ENCODE measurements around the gene CACNA2D1.

The CACNA2D1 gene

GRCh38 chr7:82443547-82444219, at the start of gene CACNA2D1:
TSS of gene CACNA2D1 (minus strand) at chr7:82443777.
- no peak for DNase-seq (ENCODE audit: low read depth in 2 of 2)

- DNase-seq (ENCODE audit: low read depth in 2 of 2), result no peak
Measured at GRCh38 chr7:82481499-82482097, 38.0 kb upstream of the CACNA2D1 start.

- no peak for DNase-seq (ENCODE audit: low read depth in 2 of 2)
Measured at GRCh38 chr7:82477733-82478515, 34.3 kb upstream of the CACNA2D1 start.

GRCh38 chr7:82472966-82473365, 29.4 kb upstream of the CACNA2D1 start:
- DNase-seq (ENCODE audit: low read depth in 2 of 2), result no peak

- DNase-seq (ENCODE audit: low read depth in 2 of 2), result no peak
Measured at GRCh38 chr7:82471351-82472020, 27.9 kb upstream of the CACNA2D1 start.

DNA sequence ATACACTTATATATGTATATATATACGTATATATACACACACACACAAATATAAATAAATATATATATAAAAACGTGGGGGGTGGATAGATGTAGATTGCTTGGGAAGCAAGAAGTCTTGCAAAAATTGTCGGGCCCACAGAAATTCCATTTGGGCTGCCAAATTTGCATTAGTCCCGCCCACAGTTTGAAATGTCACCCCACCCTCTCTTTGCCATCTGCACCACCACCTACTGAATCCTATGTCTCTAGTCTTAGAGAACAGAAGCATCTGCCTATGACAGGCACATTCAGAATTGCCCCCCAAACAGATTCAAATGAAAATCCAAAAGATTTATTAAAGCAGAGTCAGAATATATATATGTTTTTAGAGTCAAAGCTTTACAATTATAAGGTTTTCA, 25.6 kb upstream of the CACNA2D1 start:
- DNase-seq (ENCODE audit: low read depth in 2 of 2), result no peak

GRCh38 chr7:82468435-82468834, 24.9 kb upstream of the CACNA2D1 start:
- DNase-seq (ENCODE audit: low read depth in 2 of 2), result no peak

- DNase-seq (ENCODE audit: low read depth in 2 of 2), result no peak
Measured at GRCh38 chr7:82467020-82467419, 23.4 kb upstream of the CACNA2D1 start.

- no peak for DNase-seq (ENCODE audit: low read depth in 2 of 2)
Measured at GRCh38 chr7:82464372-82464771, 20.8 kb upstream of the CACNA2D1 start.

- DNase-seq (ENCODE audit: low read depth in 2 of 2), result no peak
Measured at GRCh38 chr7:82455295-82455694, 11.7 kb upstream of the CACNA2D1 start.

DNA sequence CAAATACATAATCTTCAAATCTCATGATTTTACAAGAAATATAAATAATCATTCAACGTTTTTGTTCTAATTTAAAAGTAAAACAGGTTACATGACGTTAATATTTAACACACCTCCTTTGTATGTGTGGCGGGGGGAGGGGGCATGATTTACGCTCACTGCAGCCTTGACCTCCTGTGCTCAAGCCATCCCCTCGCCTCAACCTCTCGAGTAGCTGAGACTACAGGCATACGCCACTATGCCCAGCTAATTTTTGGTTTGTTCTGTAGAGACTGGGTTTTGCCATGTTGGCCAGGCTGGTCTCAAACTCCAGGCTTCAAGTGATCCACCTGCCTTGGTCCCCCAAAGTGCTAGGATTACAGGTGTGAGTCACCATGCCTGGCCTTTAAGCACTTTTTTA, 7.2 kb upstream of the CACNA2D1 start:
- DNase-seq (ENCODE audit: low read depth in 2 of 2), result no peak

DNA sequence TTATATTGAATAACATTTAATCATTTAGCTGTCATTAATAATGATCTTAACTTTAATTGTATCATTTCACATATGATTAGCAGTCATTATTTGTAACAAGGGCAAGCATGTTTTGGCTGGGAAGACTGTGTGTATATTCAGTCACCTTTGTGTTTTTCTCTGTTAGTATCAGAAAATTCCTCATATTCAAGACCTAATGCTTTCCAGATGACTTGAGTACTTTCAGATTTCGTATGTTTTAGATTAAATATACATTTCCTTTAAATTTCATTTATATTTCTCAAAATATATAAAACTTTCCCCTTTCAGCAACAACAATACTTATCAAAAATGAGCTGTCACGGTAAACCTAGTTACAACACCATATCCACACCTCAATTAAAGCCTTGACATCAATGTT, 6.3 kb upstream of the CACNA2D1 start:
- no peak for DNase-seq (ENCODE audit: low read depth in 2 of 2)

DNA sequence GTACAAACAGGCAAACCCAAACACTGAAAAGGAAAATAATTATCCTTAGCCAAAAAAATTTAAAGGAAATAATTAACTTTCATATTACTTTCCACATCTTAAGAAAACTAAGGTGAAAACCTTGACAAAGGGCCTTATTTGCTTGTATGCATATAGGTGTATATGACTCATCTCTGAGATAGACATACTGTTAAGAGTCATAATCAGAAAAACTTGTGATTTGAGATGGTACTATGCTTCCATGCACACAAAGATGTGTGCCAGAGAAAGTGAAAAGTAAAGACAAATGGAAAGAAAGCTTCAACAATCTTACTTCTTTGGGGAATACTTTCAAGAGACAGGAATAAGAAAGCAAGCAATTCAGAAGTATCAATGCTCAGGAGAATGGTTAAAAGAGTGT, 3.3 kb upstream of the CACNA2D1 start:
- no peak for DNase-seq (ENCODE audit: low read depth in 2 of 2)

- no peak for DNase-seq (ENCODE audit: low read depth in 2 of 2)
Measured at GRCh38 chr7:82445271-82445670, 1.7 kb upstream of the CACNA2D1 start.

DNA sequence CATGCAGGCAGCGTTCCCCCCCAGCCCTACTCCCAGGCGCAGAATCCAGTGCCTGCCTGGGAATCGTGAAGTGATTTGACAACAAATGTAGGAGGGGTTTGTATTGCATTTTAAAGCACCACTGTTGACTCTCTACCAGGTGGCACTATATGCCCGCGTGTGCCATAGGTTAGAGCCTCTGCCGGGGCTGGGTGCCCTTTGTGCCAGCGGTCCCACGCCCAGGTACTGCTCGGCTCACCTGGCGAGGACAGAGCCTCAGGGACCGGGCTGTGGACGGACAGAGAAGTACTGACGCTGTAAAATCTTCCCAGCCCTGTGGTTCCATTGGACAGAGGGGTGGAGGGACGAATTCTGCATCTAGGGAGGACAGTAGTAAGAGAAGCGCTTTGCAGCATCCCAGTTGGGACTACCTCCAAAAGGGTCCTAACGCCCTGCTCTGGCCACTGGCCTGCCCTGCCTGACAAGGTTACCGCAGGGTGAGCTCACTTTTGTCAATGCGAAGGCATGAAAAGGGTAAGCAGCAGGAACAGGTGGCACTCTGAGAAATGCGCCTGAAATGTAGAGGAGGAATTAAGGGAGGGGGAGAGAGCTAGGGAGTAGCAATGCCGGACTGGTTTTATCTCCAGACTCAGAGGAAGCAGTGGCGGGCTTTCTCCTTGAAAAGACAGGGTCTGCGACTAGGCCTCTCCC, 788 bp upstream of the CACNA2D1 start:
- no peak for DNase-seq (ENCODE audit: low read depth in 2 of 2)

GRCh38 chr7:82443036-82443546, 486 bp downstream of the CACNA2D1 start:
- no peak for DNase-seq (ENCODE audit: low read depth in 2 of 2)

GRCh38 chr7:82442492-82443035, 1.0 kb downstream of the CACNA2D1 start:
- DNase-seq (ENCODE audit: low read depth in 2 of 2), result no peak

DNA sequence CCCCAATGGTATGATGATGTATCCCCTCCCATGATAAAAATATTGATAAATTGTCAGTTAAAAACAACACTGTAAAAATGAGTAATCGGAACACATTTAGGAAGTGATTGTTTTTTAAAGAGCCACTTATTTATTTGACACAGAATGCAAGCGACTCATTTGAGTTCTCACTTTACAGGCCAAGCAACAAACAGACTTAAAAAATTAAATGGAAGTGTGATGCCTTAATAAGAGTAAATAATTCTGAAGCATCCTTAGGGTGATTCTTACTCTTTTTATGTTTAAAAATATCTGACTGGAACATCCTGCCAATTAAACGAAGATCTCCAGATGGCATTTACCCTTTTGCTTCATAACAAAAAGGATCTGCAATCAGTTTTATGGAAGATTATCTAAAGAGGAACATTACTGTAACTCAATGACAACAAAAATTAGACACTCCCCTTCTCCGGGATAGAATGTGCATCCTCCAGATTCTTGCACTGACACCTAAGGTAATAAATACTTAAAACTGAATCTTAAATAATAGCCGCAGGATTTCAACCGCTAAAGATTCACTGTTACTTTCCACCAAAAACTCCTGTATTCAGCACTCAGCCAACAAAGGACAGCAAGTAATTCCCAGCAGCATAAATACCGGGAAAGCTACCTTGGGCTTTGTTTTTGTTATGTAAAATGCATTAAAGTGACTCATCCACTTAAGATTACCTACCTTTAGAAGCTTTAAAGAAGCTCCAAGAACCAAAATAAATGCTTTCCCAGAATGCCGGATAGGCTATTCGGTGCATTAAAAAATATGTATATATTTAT, 1.7 kb downstream of the CACNA2D1 start:
- no peak for DNase-seq (ENCODE audit: low read depth in 2 of 2)

DNA sequence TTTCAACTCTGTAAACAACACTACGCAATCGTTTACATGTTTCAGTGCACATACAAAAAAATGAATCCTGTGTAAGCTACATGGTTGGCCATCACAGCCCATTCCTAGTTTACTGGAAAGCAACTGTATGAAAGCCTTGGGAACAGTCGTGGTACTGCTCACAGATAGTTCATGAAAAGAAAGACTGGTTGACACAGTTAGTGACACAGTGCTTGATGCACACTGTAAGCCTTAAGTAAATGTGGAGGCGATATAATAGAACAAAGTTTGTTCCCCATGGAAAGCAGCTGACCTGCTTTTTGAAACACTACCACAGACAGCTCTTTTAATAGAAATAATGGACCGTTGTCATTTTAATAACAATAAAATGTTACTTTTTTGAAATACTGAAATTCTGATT, 5.1 kb downstream of the CACNA2D1 start:
- DNase-seq (ENCODE audit: low read depth in 2 of 2), result no peak

- DNase-seq (ENCODE audit: low read depth in 2 of 2), result no peak
Measured at GRCh38 chr7:82435769-82436168, 7.8 kb downstream of the CACNA2D1 start.
